GM19372 (cell line): ENCODE results near the gene CCDC191.

Experiments
- ATAC-seq: cut with Tn5 transposase; IDR thresholded peaks from one replicate; pipeline ENCODE4 v1.9.1; 2021; ENCODE audit warnings: mild to moderate bottlenecking, low read depth, moderate library complexity; ENCODE audit not compliant: unreplicated experiment

CCDC191 gene

DNA sequence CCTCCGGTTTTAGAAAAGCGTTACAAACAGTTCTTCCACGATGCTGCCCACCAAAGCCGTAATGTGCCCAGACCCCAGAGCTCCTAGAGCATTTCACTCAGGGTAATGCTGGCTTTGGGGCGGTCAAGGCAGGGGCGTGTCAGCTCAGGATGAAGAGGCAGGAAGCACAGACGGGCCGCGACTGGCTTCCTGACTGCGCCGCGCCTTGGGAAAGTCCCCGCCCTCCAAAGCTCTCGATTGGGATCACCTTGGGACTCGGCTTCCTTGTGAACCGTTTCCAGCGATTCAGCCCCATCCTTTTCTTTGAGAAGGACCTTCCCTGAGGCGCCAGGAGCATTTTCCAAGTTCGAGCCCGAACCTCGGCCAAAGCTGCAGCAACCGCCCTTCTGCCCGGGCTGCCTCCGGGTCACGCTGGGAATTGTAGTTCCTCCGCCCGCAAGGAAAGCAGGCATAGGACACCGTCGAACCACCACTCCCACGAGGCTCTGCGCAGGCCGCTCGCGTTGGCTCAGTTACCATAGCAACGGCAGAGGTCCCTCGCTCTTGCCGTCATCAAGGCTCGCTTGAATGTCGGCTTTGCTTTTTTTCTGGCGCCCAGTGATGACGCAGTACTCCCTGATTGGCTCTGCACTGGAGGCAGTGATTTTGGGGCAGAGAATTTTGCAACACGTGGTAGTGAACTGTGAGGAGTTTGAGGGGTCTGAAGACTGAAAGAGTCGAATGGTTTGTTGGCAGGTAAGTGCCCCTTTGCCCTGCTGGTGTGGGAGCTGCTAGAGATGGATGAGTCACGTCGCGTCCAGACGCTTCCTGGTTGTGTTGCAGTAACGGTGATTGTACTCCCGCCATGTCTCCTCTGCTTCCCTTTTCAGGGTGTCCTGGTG, at the start of gene CCDC191, which contains the start of gene QTRT2:
TSS of gene CCDC191 (minus strand) at position 397 of the 881 bp plus-strand sequence. CDS start at position 337, 60 bp downstream.
TSS of gene QTRT2 (plus strand) at position 608 of the 881 bp plus-strand sequence. CDS start 8,521 bp downstream, outside the sequence.
- peak; percentile 97 for ATAC-seq

- no peak for ATAC-seq
These were observed 48.1 kb upstream of the CCDC191 start for GRCh38 chr3:114104414-114104813.

DNA sequence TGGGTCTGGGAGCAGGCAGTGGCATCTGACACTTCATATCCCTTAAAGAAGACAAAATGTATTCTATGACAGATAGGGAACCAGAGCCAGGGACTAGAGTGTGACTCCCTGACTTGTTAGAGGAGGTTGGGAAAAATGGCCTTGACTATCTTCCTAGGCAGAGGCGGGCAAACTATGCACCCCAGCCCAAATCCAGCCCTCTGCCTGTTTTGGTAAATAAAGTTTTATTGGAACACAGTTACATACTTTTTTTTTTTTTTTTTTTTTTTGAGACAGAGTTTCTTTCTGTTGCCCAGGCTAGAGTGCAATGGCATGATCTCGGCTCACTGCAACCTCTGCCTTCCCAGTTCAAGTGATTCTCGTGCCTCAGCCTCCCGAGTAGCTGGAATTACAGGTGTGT, 47.5 kb upstream of the CCDC191 start:
- ATAC-seq = no peak

- ATAC-seq = no peak
These were observed 46.9 kb upstream of the CCDC191 start for GRCh38 chr3:114103181-114103580.

DNA sequence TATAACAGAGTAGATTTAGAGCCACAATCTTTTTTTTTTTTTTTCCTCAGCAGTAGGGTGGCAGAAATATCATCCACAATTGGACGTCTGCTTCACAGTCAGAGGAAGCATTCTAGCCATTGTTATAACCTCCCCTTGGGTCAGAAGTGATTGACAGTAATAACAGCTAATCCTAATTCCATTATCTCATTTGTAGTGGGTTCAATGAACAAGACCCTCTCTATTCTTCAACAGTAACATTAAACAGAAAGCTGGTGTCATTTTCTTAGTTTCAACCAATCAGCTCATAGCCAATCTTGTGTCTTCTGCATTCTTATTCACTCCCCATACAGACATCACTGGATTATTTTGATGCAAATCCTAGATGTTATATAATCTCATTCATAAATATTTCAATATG, 44.8 kb upstream of the CCDC191 start:
- no peak for ATAC-seq

DNA sequence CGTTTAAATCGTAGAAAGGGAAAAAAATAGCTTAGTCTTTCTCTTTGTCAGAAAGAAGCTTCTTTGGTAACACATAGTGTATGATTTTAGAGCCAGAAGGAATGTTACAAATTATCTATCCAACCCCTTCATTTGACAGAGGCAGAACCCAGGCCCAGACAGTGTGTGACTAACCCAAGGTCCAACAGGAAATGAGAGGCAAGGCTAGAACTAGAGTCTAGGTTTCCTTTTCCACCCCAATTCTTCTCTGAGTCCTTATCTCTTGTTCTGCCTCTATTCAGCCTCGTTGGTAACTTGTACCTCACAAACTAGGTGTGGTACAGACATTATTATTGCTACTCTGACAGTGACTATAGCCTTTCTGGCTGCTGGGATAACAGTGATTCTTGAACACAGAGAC, 39.5 kb upstream of the CCDC191 start:
- no peak for ATAC-seq

GRCh38 chr3:114093596-114093995, 37.3 kb upstream of the CCDC191 start:
- no peak for ATAC-seq

DNA sequence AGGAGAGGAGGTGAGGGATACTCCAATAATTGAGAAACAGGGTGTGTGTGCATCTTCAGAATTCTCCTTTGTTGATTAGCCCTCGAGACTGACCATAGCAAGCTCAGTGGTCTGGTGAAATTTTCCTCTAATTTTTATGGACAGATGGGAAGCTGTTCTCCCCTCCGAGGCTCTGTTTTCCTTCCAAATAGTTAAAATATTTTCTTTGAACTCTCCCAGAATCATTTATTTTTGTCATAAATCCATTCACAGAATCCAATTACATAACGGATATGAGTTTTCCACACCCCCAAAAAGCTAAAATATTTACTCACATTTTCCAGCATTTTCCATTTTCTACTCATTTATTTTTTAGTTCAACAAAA, 36.7 kb upstream of the CCDC191 start:
- no peak for ATAC-seq

DNA sequence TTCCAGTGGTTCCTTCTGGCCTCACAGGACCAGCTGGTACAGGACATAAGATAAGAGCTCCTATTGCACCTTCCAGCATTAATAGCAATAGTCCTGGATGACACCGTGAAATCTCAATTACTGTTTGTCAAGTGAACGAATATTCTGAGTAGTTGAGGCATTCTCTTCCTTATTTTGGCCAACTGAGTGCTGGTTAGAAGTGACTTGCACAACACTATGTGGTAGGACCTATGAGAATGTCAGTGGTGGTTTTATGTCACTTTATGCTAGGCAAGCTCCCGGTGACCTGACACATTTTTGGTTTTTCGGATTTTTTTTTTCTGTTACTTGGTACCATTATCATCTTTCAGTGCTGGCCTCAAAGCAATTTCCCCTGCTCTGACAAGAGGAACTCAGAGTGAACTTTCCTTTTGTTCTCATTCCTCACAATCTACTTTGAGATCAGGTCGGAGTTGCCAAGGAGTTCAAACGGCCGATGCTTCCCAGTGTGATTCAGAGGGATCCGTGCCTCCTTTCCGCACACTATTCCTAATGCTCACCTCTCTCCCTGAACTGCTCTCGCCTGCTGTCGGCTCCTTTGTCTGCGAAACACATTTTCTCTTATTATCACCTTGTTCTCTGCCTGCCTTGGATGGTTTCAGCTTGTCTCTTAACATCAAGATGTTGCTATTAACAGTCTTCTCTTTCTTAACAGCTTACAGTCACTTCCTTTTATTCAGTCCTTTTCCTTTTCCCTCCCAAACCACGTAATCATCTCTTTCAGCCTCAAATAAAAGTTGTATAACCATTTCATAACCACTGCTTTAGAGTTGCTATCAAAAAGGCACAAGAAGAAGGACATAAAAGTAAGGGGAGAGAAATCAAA, 36.1 kb upstream of the CCDC191 start:
- ATAC-seq = no peak

GRCh38 chr3:114089675-114090074, 33.3 kb upstream of the CCDC191 start:
- no peak for ATAC-seq

DNA sequence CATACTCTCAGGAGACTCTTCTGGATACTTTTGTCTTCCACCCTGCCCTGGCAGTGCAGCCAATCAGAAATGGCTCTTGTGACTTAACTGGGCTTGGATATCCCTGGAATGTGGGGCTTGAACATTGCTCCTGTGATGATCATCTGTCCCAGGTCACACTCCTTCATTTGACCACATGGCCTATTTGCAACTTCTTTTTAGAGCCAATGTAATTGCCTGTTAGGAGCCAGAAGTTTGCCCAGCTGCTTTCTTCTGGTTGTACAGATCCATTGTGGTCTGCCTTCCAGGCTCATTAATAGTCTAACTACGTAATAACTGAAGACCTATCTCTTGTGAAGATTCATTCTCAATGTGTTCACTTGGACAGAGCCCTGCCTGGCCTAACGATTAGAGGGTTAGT, 30.0 kb upstream of the CCDC191 start:
- no peak for ATAC-seq

DNA sequence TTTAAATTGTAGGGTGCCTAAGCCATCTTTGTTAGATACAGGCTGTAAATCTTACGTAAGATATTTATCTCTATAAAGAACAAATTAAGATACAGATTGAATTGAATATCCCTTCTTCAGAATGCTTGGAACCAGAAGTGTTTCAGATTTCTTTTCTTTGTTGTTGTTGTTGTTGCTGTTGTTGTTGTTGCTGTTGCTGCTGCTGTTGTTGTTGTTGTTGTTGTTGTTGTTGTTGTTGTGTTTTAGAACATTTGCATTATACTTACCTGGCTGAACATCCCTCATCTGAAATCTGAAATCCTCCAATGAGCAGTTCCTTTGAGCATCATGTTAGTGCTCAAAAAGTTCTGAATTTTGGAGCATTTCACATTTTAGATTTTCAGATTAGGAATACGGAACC, 26.8 kb upstream of the CCDC191 start:
- ATAC-seq = no peak

- no peak for ATAC-seq
These were observed 24.7 kb upstream of the CCDC191 start for GRCh38 chr3:114081037-114081436.

DNA sequence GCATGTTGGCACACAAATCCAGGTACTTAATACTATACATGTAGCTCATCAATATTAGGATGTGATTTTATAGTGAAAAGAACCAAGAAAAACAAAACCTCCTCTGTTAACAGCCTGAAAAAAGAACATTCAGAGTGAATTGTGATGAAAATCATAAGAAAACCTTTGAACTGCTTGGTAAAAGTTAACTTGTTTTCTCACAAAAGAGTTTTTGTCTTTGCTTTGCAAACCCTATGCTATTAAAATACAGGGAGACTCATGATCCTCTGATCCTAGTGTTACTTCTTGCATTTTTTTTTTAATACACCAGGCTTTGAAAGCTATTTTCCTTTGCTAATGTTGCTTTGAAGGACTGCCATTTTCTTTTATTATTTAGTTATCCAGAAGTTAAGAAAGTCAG, 23.9 kb upstream of the CCDC191 start:
- no peak for ATAC-seq

GRCh38 chr3:114079761-114080160, 23.4 kb upstream of the CCDC191 start:
- no peak for ATAC-seq

- ATAC-seq = no peak
These were observed 21.8 kb upstream of the CCDC191 start for GRCh38 chr3:114078126-114078525.

DNA sequence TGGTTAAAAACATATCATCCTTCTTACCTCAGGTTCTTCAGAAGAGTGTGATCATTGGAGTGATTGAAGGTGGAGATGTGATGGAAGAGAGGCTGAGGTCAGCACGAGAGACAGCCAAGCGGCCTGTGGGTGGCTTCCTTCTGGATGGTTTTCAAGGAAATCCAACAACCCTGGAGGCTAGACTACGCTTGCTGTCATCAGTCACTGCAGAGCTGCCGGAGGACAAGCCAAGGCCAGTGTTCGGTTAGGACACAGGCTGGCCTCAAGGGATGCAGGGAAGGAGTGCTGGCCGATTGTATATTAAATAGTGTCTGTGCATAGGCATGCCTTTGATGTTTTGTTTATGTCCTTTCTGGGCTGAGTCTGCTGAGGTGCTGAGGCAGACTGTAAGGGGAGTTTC, 20.4 kb upstream of the CCDC191 start:
- ATAC-seq = no peak

- ATAC-seq = no peak
These were observed 15.5 kb upstream of the CCDC191 start for GRCh38 chr3:114071786-114072185.

DNA sequence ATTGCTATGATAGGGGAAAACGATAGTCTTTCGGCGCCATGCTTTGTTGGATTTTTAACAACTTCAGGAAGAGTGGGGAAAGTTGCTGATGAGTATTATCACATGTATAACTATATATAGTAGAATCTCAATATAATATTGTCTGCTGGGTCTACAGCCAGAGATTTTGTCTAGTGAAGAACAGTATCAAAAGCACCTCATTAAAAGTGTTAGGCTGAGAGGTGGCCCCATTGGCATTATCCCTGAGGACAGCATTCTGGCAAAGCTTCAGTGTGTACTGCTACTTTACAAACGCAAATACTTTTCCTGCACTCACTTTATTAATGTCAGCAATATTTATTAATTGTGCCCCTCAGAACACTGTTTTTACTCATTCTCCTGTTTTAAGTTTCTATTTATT, 12.0 kb upstream of the CCDC191 start:
- no peak for ATAC-seq

DNA sequence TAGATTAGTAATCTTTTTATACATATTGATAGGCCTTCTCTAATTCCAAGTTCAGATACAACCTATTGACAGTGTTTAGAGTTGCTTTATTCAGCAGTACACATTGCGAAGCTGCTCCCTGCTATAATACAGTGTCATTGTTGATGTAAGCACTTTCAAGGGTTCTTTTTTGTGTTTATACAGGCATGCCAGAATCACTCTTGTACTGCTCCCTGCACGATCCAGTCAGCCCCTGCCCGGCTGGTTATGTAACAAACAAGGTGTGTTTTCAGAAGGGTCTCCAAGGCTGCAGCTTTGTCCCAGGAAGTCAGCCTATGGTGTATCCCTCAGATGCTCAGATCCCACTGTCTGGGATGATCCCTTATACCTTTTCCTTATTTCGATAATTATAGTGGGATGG, 11.5 kb upstream of the CCDC191 start:
- no peak for ATAC-seq

GRCh38 chr3:114060906-114061655, 4.8 kb upstream of the CCDC191 start:
- ATAC-seq = no peak
